Fibroblast of the aortic adventitia (primary cell): ENCODE results near the gene ITPR2. TPM values are rescaled to one million over a fixed set of nuclear protein-coding genes. Genes with fewer than 3 reads are reported as not detected.

Experiments
- DNase-seq: peaks from one replicate; pipeline ENCODE4 v3.0.0-alpha.2; 2010; ENCODE audit warnings: low read depth
- H3K4me3 ChIP-seq: 2 replicates; pipeline ENCODE4 v1.5.1; 2011; ENCODE audit warnings: low read depth, mild to moderate bottlenecking, control low read depth, low read length, moderate library complexity
- CTCF ChIP-seq: IDR thresholded peaks from 2 replicates; pipeline ENCODE4 v1.5.1; 2011; ENCODE audit warnings: mild to moderate bottlenecking, low read length, control low read depth, inconsistent platforms; ENCODE audit not compliant: insufficient read depth
- total RNA-seq: library from RNA; depleted of rRNA; stranded (reverse); fragments of >200 nt; gene quantifications from 2 replicates; pipeline ENCODE4 v1.2.3, GENCODE V29; 2012; ENCODE audit warnings: low replicate concordance

Gene ITPR2
- total RNA-seq, 1 donor: 15.5 TPM

- no peak overlapping the region for H3K4me3 ChIP-seq
- no peak for TF ChIP-seq CTCF
- no peak for DNase-seq
Observed at GRCh38 chr12:26689281-26689841, 143.6 kb downstream of the ITPR2 start.

DNA sequence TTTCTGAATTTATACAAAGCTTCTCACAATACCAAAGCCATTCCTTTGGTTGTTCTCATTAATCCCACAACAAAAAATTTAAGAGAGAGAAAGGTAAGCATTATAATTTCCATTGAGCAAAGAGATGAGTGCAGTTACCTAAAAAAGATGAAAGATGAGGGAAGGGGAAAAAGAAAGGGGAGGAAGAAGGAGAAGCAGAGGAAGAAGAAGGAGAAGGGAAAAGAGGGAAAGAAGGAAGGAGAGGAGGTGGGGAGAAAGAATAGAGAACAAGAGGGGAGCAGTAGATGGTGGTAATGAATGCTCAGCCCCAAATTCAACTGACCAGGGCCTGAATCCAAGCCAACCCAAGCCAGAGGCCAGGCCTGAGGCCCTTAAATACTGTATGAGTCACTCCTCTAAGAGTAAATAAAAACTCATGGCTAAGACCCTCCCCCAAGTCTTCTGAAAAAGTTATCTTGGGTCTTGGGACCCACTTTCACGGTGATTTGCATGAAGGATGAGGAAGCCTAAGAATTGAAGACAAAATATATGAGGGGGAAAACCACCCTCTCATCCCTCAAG is 144.6 kb downstream of the ITPR2 start:
- no peak overlapping the region for H3K4me3 ChIP-seq
- no peak for TF ChIP-seq CTCF
- no peak for DNase-seq

- TF ChIP-seq CTCF: no peak
- no peak overlapping the region for H3K4me3 ChIP-seq
- DNase-seq: no peak
Observed at GRCh38 chr12:26686408-26686807, 146.6 kb downstream of the ITPR2 start.

- no peak for TF ChIP-seq CTCF
- no peak for DNase-seq
- no peak overlapping the region for H3K4me3 ChIP-seq
Observed at GRCh38 chr12:26684101-26684500, 148.9 kb downstream of the ITPR2 start.

- no peak for DNase-seq
- TF ChIP-seq CTCF: no peak
- no peak overlapping the region for H3K4me3 ChIP-seq
Observed at GRCh38 chr12:26683443-26683842, 149.6 kb downstream of the ITPR2 start.

- no peak for TF ChIP-seq CTCF
Observed at GRCh38 chr12:26680727-26681455, 152.1 kb downstream of the ITPR2 start.

More at GRCh38 chr12:26680727-26681455, 152.1 kb downstream of the ITPR2 start:
- no peak overlapping the region for H3K4me3 ChIP-seq
- peak; percentile 85 for DNase-seq
